AG09309 (cell line): ENCODE data around the gene EPAS1.

Experiments
- DNase-seq: peaks from one replicate; pipeline ENCODE4 v3.0.0-alpha.2; 2010; ENCODE audit warnings: low read depth
- H3K4me3 ChIP-seq: 2 replicates; pipeline ENCODE4 v1.5.1; 2011; ENCODE audit warnings: mild to moderate bottlenecking, low read depth, low read length, moderate library complexity; ENCODE audit not compliant: control insufficient read depth
- TF ChIP-seq, protein P1 (sequence below): IDR thresholded peaks from 2 replicates; pipeline ENCODE4 v1.5.1; 2011; ENCODE audit warnings: mild to moderate bottlenecking, low read depth, low read length, inconsistent platforms; ENCODE audit not compliant: insufficient read depth, control insufficient read depth; ENCODE audit errors: missing control alignments

EPAS1 gene

DNA sequence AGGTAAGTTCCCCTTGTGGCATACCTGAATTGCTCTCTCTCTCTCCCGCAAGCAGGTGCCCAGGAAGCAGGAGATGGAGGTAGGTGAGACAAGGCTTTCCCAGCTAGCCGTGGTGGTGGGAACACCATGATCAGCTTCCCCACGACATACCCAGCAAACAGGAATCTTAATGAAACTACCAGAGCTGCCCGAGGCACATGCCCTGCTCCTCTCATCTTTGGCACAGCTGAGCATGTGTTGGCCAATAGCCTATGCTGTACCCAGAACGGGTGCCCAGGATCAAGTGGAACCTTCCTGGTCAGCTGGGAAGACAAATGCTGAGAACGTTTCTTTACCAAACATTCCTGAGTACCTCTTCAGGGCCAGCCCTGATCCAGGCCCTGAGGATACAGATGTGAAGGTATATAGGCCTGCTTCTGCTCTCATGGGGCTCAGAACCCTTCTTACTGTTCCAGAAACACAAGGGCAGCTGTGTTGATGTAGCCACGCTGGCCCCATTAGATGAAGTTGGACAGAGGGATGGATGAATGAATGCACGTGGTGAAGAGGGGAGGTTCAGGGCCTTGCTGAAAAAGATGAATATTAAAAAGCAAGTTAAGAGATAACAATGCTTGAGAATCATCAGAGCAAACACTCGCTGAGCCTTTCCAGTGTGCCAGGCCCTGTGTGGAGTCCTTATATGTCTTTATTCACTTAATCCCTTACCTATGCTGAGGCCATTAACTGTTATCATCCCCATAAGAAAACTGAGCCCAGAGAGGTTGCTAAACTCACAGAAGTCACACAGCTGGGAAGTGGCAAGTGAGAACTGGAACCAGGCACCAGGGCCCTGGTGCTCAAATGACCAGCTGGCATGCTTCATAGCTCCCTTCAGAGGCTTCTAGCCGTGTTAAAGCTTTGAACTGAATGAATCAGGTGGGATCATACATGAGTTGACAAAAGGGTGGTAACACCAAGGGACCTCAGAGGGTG, 113.4 kb downstream of the EPAS1 start:
- H3K4me3 ChIP-seq = no peak overlapping the region
- DNase-seq = no peak
- TF ChIP-seq, protein P1, sequence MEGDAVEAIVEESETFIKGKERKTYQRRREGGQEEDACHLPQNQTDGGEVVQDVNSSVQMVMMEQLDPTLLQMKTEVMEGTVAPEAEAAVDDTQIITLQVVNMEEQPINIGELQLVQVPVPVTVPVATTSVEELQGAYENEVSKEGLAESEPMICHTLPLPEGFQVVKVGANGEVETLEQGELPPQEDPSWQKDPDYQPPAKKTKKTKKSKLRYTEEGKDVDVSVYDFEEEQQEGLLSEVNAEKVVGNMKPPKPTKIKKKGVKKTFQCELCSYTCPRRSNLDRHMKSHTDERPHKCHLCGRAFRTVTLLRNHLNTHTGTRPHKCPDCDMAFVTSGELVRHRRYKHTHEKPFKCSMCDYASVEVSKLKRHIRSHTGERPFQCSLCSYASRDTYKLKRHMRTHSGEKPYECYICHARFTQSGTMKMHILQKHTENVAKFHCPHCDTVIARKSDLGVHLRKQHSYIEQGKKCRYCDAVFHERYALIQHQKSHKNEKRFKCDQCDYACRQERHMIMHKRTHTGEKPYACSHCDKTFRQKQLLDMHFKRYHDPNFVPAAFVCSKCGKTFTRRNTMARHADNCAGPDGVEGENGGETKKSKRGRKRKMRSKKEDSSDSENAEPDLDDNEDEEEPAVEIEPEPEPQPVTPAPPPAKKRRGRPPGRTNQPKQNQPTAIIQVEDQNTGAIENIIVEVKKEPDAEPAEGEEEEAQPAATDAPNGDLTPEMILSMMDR = no peak

GRCh38 chr2:46411245-46411641, 114.0 kb downstream of the EPAS1 start:
- H3K4me3 ChIP-seq = no peak overlapping the region
- TF ChIP-seq, protein P1 = no peak
- no peak for DNase-seq

DNA sequence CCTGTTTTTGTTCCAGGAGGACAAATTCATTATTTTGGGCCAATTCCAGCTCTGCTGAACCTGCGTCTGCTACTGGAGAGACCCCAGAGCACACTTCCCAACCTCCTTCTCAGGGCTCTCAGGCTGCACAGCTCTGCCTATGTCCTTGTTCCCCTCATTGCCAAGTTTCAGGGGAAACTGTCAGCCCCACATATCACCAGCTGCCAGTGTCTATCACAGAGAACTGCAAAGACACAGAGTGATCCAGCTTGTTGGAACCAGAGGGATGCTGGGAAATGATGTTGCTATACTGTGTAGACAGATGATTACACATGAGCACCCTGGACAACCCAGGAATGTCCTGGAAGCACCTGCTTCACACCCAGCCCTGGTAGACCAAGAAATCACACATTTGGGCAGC, 114.8 kb downstream of the EPAS1 start:
- DNase-seq = no peak
- TF ChIP-seq, protein P1 = no peak

GRCh38 chr2:46413111-46413510, 115.9 kb downstream of the EPAS1 start:
- DNase-seq = no peak
- no peak overlapping the region for H3K4me3 ChIP-seq
- TF ChIP-seq, protein P1 = no peak

More for the DNA sequence above, 114.8 kb downstream of the EPAS1 start:
- H3K4me3 ChIP-seq = no peak overlapping the region

- TF ChIP-seq, protein P1 = no peak
- no peak for DNase-seq
- no peak overlapping the region for H3K4me3 ChIP-seq
Observed at GRCh38 chr2:46413631-46414030, 116.4 kb downstream of the EPAS1 start.

DNA sequence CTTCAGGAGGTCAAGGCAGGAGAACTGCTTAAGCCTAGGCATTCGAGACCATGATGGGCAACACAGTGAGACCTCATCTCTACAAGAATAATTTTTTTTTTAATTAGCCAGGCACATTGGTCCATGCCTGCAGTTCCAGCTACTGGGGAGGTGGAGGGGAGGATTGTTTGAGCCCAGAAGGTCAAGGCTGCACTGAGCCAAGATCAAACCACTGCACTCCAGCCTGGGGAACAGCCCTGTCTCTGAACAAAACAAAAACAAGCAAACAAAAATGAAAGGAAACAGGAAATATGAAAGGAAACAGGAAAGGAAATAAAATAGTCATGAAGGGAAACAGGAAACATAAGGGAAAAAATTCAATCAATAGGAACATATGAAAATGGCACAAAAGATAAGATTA, 117.5 kb downstream of the EPAS1 start:
- no peak for DNase-seq
- no peak overlapping the region for H3K4me3 ChIP-seq
- TF ChIP-seq, protein P1 = no peak
